Measurements from ENCODE around the gene RAB5B.
"Not testable (repeated sequence)": the region's sequence is repeated elsewhere in the genome, so short reads cannot be mapped to it uniquely, and the experiment has no call there.

RAB5B gene

DNA sequence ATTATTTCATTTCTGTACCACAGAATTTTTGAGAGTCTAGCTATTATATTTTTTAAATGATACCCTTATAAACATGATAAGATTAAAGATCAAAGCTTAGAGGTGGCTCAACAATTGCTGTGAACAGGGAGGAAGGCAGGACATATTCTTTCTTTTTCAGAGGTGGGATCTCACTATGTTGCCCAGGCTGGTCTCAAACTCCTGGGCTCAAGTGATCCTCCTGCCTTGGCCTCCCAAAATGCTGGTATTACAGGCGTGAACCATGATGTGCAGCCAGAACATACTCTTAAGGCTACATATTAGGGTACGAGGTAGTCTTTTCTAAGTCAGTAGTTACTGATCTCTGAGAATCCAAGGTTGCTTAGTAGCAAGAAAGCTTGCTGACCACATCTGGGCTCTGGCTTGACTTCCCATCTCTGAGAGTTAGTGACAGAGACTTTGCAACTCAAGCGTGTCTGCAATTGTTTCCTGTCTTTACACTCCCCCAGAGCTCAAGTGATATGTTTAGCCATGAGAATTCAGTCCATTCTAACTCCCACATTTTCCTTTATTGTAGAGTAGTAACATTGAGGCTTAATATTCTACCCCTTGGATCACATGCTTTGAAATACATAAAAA lies 8.6 kb downstream of the RAB5B start:
- DNase-seq (ENCODE audit: low spot score), result no peak

GRCh38 chr12:55983232-55983842 lies 9.5 kb downstream of the RAB5B start:
- no peak for DNase-seq (ENCODE audit: low spot score)

- no peak for DNase-seq (ENCODE audit: low spot score)
These were observed 11.0 kb downstream of the RAB5B start for GRCh38 chr12:55984861-55985260.

DNA sequence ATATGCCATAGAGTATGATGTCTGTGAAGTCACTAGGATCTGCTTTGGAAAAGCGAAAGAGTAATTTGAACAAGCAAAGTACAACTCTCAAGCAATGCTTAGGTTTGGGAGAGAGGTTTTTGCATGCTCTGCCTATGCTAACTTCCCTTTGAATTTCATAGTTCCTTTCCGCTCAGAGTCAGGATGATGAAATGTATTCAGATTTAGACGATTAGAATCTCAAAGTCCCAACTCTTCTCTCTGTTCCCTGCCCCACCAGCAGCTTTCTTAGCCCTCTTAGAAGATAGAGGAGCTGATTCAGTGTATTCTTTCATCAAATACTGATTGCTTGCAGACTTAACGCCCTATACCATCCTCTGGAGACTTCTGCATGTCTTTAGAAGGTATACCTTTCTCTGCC lies 11.5 kb downstream of the RAB5B start:
- no peak for DNase-seq (ENCODE audit: low spot score)

DNA sequence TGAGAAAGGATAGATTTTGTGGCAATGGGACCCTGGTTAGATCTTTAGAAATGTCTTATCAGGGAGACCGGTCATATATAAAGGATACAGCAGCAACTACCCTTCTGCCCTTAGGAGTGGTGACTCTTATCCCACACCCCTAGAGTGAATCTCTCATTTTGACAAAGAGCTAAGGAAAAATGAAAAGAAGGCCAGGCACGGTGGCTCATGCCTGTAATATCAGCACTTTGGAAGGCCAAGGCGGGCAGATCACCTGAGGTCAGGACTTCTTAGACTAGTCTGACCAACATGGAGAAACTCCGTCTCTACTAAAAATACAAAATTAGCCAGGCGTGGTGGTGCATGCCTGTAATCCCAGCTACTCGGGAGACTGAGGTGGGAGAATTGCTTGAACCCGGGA lies 12.1 kb downstream of the RAB5B start:
- DNase-seq (ENCODE audit: low spot score), result not testable (repeated sequence)

- no peak for DNase-seq (ENCODE audit: low spot score)
These were observed 17.2 kb downstream of the RAB5B start for GRCh38 chr12:55991110-55991509.

DNA sequence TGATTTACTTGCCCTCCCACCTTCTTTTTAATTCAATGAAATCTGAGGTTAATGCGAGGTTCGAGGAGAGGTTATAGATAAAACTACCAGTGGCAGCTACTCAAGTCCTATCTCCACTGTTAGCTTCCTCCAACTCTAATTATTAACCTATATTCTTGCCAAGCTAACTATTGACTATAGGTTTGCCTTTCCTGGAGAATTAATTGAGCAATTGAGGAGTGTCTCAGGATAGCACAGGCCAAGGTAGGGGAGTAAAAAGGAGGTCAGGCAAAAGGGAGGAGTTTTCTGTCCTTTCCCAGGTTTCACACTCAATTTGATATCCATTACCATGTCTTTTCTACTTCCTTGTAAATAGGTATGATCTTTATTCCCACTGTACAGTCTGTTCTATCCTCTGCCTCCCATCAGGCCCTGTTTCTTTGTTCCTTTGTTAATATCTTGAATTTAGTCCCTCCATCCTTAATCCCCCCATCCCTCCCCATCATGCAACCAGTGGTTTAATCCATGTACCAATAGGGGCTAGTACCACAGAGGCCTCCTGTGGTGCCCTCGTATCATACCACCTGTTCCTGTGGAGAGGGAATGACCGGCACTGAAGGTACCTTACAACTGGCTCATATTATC lies 19.5 kb downstream of the RAB5B start:
- no peak for DNase-seq (ENCODE audit: low spot score)

DNA sequence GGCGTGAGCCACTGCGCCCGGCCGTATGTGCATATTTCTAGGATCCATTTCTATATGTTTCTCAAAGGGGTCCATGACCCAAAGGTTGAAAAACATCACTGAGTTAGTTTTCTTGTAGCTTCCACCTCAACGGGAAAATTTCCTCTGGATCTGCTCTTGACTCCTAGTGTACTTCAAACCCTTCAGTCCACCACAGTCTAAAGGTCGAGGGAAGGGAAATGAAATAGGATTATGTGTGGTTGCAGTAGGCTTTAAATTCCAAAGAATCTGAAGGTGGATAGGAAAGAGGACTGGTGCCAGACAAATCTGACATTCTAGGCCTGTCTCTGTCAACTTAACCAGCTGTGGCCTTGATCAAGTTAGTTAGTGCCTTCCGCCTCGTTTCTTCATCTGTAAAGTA lies 21.5 kb downstream of the RAB5B start:
- DNase-seq (ENCODE audit: low spot score), result no peak

DNA sequence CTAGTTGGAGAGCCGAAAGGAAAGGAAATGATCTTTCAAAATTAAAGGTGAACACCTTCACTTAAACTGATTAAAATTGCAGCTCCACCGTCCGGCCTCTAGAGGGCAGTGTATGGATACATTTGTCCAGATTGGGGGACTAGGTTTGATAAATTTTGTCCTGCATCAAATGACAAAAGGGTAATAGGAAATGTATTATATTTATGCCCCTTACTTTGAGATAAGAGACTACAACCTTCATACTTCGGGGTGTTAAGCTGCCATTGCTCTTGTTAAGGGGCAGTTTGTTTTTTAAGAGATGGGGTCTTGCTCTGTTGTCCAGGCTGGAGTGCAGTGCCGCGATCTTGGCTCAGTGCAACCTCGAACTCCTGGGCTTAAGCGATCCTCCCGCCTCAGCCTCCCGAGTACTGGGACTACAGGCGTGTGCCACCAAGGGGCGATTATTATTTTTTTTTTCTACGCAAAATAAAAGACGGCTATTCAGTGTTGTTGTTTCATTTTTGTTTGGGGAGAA lies 22.4 kb downstream of the RAB5B start:
- DNase-seq (ENCODE audit: low spot score), result peak; percentile 83

- DNase-seq (ENCODE audit: low spot score), result peak; percentile 98
These were observed 23.0 kb downstream of the RAB5B start, which contains the start of gene SUOX for GRCh38 chr12:55996715-55997534. Gene SUOX (plus strand): TSS chr12:55997276. CDS start chr12:56002222, 4,946 bp downstream.

- DNase-seq (ENCODE audit: low spot score), result no peak
These were observed 23.6 kb downstream of the RAB5B start for GRCh38 chr12:55997535-55997859.

- not testable (repeated sequence) for DNase-seq (ENCODE audit: low spot score)
These were observed 25.6 kb downstream of the RAB5B start for GRCh38 chr12:55999522-55999921.

- DNase-seq (ENCODE audit: low spot score), result not testable (repeated sequence)
These were observed 26.2 kb downstream of the RAB5B start for GRCh38 chr12:55999999-56000540.

DNA sequence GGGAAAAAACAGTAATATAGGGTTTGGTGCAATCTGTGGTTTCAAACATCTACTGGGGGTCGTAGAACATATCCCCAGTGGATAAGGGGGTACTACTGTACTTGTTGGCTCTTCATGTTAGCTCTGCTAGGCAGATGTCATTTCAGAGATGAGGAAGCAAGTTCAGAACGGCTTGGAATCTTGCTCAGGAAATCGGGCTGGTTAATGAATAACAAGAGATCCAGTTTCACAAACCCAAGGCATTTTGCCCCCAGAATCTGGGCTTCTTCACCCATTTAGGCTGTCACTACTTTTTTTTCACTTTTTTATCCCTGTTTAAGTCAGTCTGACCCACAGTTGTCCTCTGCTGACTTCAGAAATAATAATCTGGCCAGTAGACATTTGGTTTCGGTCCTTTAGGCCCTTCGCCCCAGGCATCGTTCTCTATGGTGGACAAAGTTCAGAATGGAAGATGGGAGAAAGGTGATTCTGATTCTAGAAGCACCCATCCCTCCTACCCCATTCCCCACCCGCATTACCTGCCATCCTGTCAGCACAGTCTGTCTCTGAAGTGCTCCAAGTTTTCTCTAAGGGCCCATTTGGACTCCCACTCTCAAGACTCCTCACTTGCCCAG lies 27.7 kb downstream of the RAB5B start:
- DNase-seq (ENCODE audit: low spot score), result no peak

DNA sequence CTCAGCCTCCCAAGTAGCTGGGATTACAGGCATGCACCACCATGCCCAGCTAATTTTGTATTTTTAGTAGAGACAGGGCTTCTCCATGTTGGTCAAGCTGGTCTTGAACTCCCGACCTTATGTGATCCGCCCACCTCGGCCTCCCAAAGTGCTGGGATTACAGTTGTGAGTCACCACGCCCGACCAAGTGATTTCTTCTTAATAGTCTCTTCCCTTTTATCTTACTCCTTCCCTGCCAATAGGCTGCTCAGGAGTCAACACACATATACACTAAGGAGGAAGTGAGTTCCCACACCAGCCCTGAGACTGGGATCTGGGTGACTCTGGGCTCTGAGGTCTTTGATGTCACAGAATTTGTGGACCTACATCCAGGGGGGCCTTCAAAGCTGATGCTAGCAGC lies 29.5 kb downstream of the RAB5B start:
- not testable (repeated sequence) for DNase-seq (ENCODE audit: low spot score)

DNA sequence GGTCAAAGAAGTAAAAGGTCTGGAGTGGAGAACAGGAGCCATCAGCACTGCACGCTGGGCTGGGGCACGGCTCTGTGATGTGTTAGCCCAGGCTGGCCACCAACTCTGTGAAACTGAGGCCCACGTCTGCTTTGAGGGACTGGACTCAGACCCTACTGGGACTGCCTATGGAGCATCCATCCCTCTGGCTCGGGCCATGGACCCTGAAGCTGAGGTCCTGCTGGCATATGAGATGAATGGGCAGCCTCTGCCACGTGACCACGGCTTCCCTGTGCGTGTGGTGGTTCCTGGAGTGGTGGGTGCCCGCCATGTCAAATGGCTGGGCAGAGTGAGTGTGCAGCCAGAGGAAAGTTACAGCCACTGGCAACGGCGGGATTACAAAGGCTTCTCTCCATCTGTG lies 30.3 kb downstream of the RAB5B start:
- DNase-seq (ENCODE audit: low spot score), result no peak

DNA sequence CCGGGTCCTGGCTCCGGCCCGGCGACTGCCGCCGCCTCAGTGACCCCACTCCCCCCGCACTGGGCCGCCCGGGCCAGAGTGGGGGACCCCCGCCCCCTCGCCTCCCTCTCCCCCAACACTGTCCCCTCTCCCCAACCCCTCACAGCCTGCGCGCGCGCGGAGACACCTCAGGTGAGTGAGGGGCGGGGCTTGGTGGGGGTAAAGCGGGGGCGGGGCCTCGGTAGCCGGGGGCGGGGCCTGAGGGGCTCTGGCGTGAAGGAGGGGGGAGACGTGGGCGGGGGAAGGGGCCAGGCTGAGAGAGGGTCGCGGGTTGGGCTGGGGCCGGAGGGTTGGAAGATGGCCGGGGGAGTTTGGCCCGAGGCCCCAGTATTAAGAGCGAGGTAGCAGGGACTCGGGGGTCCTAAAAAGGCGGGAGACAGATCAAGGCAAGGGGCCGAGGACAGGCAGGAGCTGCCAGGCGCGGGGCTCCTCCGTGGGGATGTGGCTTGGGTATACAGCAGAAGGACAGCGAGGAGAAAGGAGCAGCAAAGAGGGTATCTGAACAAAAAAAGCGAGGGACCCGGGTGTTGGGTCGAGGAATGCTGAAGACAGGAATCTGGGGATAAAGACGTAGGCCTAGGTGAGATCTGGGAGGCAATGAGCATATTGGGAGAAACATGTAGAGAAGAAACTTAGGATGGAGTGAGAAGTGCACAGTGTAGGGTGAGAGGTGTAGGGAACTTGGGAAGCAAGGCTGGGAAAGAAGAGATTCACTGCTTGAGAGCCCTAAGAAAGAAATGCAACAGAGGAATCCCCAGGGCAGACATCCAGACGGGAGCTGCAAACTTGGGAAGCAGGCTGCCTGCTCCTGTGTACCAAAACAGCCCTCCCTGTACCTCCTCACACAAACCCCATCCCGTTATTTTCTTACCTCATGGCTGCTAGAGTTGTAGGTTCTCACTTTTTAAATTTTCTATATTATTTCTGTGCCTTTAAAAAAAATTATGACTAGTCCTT lies 34.0 kb downstream of the RAB5B start:
- peak; percentile 19 for DNase-seq (ENCODE audit: low spot score)

GRCh38 chr12:56010111-56010570 lies 36.3 kb downstream of the RAB5B start:
- no peak for DNase-seq (ENCODE audit: low spot score)

DNA sequence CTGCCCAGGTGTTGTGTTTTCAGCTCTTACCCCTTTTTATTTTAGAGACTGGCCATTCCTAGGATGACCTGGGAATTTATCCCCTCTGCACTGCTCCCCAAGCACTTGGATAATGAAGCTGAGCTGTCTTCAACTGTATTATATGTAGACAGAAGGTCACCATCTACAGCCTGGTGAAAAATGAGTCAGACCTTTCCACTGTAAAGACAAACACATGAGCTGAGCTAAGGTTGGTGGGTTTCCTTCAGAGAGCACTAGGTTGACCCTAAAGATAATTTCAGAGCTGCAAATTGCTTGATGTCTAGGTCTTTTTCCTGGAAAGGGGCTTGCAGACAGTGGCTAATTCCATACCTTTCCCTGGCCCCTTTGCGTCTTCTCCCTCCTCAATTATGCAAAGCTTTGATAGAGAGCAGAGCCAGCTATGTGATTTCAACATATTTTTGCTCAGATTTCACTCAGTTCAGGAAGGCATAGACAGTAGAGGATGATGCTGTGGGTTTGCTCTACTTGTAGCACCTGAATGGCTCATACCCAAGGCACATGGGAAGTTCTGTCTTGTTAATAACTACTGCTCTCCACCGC lies 37.7 kb downstream of the RAB5B start:
- no peak for DNase-seq (ENCODE audit: low spot score)

DNA sequence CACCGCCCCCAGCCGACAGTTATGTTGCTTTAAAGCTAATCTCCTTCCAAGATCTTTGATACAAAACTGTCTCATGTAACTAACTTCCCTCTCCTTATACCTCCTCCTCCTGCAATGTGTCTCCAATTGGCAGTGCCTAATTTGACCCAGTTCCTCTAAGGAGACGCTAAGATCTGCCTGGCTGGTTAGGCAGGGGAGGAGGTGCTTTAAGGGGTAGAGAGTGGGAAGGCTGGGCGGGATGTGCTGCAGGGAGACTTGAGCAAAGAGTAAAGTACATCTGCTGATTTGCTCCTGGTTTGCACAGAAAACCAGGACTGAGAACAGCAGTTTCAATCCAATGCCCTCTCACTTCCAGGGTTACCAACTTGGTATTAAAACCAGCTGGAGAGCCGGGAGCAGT lies 39.6 kb downstream of the RAB5B start:
- no peak for DNase-seq (ENCODE audit: low spot score)
